Hematopoietic multipotent progenitor cell treated with erythropoietin and hydrocortisone succinate and interleukin-3 and kit ligand, for 17 days (in vitro differentiated cells): ENCODE results near the gene THTPA.

ENCODE experiments used
- DNase-seq: peaks from one replicate; pipeline ENCODE4 v3.0.0-alpha.2; 2015; ENCODE audit warnings: low spot score

THTPA gene, protein sequence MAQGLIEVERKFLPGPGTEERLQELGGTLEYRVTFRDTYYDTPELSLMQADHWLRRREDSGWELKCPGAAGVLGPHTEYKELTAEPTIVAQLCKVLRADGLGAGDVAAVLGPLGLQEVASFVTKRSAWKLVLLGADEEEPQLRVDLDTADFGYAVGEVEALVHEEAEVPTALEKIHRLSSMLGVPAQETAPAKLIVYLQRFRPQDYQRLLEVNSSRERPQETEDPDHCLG

GRCh38 chr14:23555882-23556699, at the start of gene THTPA:
Gene THTPA, plus strand, starts transcription at chr14:23556271. Its CDS starts 487 bp downstream, at chr14:23556758.
- peak; percentile 93 for DNase-seq

GRCh38 chr14:23512156-23512555, 43.9 kb upstream of the THTPA start:
- DNase-seq: no peak

- DNase-seq: no peak
These were observed 42.9 kb upstream of the THTPA start for GRCh38 chr14:23513005-23513817.

GRCh38 chr14:23513818-23514643, 42.0 kb upstream of the THTPA start:
- DNase-seq: no peak

DNA sequence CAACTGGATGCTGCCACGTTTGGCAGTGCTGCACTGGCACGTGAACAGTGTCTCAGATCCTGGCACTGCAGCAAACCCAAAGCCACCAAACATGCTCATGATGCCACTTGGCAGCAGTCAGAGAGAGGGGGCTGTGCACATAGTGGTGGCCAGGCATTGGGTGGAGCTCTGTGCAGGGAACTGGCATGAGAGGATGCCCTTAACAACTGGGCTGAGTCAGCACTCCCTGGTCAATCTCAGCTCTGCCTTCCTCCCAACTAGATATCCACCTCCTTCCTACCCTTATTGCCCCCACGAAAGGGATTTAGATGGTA, 41.5 kb upstream of the THTPA start:
- no peak for DNase-seq

GRCh38 chr14:23517650-23518326, 38.3 kb upstream of the THTPA start:
- DNase-seq: no peak

DNA sequence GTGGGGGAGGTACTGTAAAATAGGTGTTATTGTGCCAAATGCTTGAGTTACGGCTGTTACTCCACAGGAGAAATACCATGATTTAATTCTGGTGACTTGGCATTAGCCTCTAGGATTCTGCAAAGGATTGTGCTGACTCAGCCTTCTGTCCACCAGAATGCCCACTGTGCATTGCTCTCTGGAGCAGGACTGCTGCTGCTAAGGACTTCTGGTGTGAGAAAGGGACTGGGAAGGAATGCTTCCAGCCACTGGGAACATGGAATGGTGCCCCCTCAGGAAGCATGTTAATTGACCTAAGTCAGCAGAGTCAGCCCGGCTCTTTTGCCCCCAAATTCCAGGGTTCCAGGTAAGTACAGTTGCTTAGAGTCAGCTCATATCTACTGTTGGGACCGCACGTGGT, 37.4 kb upstream of the THTPA start:
- no peak for DNase-seq

GRCh38 chr14:23520899-23521533, 35.1 kb upstream of the THTPA start:
- DNase-seq: no peak

DNA sequence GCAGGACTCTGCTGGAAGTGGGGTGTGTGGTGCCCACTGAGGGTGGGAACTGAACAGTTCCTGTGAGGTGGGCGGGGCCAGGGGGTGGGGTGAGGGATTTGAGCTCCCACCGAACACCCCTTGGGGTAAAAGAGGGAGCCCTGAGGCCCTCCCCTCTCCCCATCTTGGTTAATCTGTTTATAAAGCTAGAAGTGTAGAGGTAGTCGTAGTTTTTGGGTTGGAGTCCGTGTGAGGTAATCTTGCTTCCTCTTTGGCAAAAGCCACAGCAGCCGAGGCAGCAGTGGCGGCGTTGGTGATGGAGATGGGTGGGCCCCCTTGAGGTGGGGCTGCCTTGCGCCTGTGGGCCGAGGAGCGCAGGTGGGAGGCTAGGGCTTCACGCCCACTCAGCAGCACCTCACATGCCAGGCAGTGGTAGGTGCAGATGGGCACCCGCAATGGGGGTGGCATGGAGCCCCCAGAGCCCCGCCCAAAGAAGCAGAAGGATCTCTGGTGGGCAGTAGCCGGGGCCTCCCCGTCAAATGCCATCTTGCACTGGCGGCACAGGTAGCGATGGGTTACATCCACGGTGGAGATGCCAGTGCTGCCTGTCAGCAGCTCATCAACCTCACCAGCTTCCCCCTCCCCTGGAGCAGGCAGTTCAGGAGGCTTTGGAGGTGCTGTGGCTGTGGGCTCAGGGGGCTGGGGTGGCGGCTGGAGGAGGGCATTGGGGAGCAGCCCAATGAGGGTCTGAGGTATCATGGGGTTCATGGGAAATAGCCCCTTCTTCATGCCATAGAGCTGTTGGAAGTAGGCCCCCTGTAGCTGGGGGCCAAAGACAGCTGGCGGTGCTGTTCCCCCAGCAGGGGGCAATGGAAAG, 34.1 kb upstream of the THTPA start:
- no peak for DNase-seq

- no peak for DNase-seq
These were observed 33.4 kb upstream of the THTPA start for GRCh38 chr14:23522643-23523198.

DNA sequence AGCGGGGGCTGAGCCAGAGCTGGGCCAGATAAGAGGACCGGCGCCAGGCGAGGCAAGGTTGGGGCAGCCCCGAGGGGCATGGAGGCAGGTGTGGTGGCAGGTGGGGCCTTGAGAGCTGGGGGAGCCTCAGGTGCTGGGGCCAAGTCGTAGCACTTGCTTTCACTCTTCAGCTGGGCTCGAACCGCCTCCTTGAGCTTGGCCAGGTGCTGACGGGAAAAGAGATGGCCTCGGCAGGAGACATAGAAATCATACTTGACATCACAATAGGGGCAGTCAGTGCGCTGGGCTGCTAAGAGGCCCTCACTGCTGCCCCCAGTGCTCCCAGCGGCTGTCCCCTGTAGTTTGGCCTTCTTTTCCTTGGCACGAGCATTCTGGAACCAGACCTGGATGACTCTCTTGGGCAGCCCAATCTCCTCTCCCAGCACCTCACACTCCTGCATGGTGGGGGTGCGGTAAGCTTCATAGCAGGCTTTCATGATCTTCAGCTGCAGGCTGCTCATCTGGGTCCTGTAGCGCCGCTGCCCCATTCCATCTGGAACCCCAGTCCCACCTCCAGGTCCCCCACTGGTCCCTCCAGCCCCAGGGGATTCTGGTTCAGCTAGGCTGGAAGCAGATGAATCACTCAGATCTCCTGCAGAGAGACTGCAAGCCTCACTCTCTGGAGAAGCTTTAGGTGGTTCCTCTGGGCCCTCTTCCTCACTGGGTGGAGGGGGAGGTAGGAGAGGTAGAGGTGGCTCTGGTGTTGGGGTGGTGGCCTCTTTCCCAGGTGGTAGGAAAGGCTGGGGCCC, 32.6 kb upstream of the THTPA start:
- no peak for DNase-seq

DNA sequence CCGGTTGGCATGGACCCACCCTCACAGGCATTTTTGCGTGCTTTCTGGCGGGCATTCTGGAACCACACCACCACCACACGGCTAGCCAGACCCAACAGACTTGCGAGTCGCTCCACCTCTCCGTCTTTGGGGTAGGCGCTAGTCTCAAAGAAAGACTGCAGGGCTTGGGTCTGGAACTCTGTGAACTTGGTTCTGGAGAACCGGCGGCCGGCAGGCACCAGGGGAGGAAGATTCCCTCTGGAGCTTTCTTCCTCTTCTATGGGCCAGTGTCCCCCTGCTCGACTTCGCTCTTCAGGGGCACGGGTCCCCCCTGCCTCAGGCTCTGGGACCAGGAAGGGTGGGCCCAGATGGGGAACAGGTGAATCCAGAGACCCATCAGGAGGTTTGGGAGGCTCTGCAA, 31.1 kb upstream of the THTPA start:
- no peak for DNase-seq

- DNase-seq: no peak
These were observed 30.5 kb upstream of the THTPA start for GRCh38 chr14:23525611-23526010.

- no peak for DNase-seq
These were observed 27.5 kb upstream of the THTPA start for GRCh38 chr14:23528555-23528954.

DNA sequence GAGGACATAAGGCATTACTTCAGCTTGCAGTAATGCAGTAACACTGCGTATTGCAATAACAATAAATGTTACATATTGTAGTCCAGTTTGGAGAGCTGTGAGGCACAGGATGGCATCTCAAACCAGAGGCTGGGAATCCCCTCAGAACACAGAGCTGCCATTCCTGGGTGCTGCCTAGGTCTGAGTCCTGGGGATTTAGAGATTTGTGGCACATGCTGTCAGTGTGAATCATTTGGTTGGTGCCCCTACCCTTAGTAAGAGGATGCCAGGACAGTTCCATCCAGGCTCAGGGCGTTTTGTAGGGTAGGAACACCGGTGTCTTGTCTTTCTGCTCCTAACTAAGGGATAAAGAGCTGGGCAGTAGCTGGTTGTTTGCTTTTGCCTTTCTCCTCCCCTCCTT, 27.1 kb upstream of the THTPA start:
- no peak for DNase-seq

DNA sequence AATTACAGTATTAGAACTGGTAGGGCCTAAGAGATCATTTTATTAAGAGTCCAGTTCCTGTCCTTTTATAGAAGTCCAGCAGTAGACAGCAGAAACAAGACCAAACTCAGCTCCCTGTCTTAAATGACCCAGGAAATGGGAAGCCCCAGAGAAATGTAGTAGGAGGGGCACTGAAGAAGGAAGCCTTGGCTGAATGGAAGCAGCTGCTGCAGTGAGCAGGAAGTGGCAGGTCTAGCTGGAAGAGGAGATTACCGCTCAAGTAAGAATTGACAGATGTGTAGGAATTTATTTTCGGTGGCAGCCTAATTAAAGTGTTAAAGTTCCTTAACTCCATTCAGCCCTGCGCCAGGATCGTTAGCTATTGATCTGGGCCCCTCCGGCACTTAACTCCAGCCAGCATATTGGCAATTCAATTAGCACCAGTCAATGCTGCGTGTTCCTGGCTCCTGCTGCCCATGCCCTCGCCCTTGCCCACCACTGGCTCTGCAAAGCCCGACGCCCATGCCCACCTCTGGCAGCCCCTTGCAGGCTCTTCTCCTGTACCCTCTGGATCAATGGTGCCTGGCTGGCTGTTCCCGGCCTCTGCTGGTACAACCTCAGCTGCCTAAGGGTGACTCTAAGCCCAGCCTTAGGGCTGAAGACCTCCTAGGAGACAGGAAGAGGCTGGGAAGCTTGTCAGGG, 25.6 kb upstream of the THTPA start:
- no peak for DNase-seq

GRCh38 chr14:23531391-23531790, 24.7 kb upstream of the THTPA start:
- DNase-seq: no peak

GRCh38 chr14:23532658-23533057, 23.4 kb upstream of the THTPA start:
- DNase-seq: no peak
